IgD-negative memory B cell (primary cell): ENCODE measurements around the gene RNASEH2B. TPM values are rescaled to one million over a fixed set of nuclear protein-coding genes. Genes with fewer than 3 reads are reported as not detected.

Source experiments
- H3K27ac Mint-ChIP-seq, 3 donors: one replicate each; pipeline ENCODE4 v1.8.0; 2020 to 2022; ENCODE audit warnings: mild to moderate bottlenecking in 3 of 3, mixed read lengths in 3 of 3, moderate library complexity in 1 of 3
- H3K27me3 Mint-ChIP-seq: one replicate; pipeline ENCODE4 v1.8.0; 2021; ENCODE audit warnings: mixed read lengths
- H3K36me3 Mint-ChIP-seq: one replicate; pipeline ENCODE4 v1.8.0; 2020; ENCODE audit warnings: mild to moderate bottlenecking, mixed read lengths
- H3K4me1 Mint-ChIP-seq, 3 donors: one replicate each; pipeline ENCODE4 v1.8.0; 2020 to 2022; ENCODE audit warnings: mixed read lengths in 3 of 3, mild to moderate bottlenecking in 1 of 3
- H3K4me3 Mint-ChIP-seq, 4 donors: one replicate each; pipeline ENCODE4 v1.8.0; 2020 to 2022; ENCODE audit warnings: mild to moderate bottlenecking in 4 of 4, mixed read lengths in 4 of 4, moderate library complexity in 3 of 4
- H3K9me3 Mint-ChIP-seq, 3 donors: one replicate each; pipeline ENCODE4 v1.8.0; 2020 to 2021; ENCODE audit warnings: mixed read lengths in 3 of 3, mild to moderate bottlenecking in 1 of 3
- polyA plus RNA-seq: library from polyadenylated mRNA; unstranded; fragments of 300-500 nt; fragmentation: Illumina TruSeq; gene quantifications from one replicate; pipeline ENCODE4 v1.2.3, GENCODE V29; 2021

Gene RNASEH2B
- polyA plus RNA-seq, 1 donor from 2014 or later = 189 TPM

- Mint-ChIP-seq H3K9me3 (no peaks in the 10 kb centered on the region), H3K4me1 (peaks cover 57 to 66% (median 59%) of the 10 kb centered on the region in 3 donors), H3K4me3 (peak overlapping the region in 3 of 4 donors; percentile 24 to 80 (median 31)), H3K27ac (peak overlapping the region; percentile 58 to 93 (median 65)), H3K36me3 (peaks cover 9% of the 10 kb centered on the region), H3K27me3 (no peaks in the 10 kb centered on the region)
Measured at GRCh38 chr13:50914848-50915247, 5.3 kb downstream of the RNASEH2B start.

DNA sequence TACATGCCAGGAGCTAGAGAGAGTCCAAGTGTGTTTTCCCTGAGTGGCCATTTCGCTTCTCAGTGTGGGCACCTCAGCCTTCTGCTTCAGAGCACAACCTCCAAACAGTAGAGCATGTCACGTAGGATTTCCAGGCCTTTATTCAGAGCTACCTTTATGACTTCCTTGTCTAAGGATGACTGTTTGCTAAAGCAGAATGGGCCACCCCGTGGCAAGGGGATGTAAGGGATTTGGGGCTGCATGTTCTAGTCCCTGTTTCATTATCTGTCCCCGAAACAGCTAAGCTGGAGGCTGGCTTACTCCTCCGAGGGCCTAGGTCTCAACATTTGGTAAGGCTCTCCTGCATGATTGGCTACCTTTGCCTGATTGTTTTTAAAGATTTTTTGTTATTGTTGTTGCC, 6.0 kb downstream of the RNASEH2B start:
- H3K9me3 Mint-ChIP-seq = no peaks in the 10 kb centered on the region
- H3K36me3 Mint-ChIP-seq = peaks cover 11% of the 10 kb centered on the region
- peak overlapping the region in 2 of 4 donors; percentile 6 to 80 for H3K4me3 Mint-ChIP-seq
- H3K27ac Mint-ChIP-seq = peak overlapping the region; percentile 58 to 93 (median 65)
- peaks cover 57 to 69% (median 59%) of the 10 kb centered on the region in 3 donors for H3K4me1 Mint-ChIP-seq
- no peaks in the 10 kb centered on the region for H3K27me3 Mint-ChIP-seq

GRCh38 chr13:50916701-50917184, 7.2 kb downstream of the RNASEH2B start:
- H3K9me3 Mint-ChIP-seq = no peaks in the 10 kb centered on the region
- H3K4me1 Mint-ChIP-seq = peaks cover 50 to 67% (median 52%) of the 10 kb centered on the region in 3 donors
- H3K27ac Mint-ChIP-seq = peak overlapping the region; percentile 75 to 94 (median 89)
- H3K4me3 Mint-ChIP-seq = peak overlapping the region; percentile 60 to 93 (median 78)
- no peaks in the 10 kb centered on the region for H3K27me3 Mint-ChIP-seq
- peaks cover 17% of the 10 kb centered on the region for H3K36me3 Mint-ChIP-seq

DNA sequence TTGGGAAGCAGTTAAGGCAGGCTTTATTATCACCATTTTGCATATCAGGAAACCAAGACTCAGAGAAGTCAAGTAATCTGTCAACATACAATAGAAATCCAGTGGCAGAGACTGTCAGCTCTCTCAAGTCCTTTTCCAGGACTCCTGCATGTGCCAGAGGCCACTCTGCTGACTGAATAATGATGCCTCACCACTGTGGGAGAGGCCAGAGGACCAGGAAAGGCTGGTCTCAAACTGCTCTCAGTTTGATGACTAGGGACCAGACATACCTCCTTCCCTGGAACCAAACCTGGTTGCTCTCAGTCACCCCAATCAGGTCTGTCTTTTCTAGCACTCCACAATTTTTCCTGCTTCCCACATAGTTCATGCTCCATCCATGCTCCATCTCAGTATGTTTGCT, 8.0 kb downstream of the RNASEH2B start:
- H3K4me3 Mint-ChIP-seq = peak overlapping the region in 3 of 4 donors; percentile 60 to 93 (median 81)
- peaks cover 3 to 8% (median 5%) of the 10 kb centered on the region in 3 donors for H3K9me3 Mint-ChIP-seq
- peaks cover 44 to 60% (median 48%) of the 10 kb centered on the region in 3 donors for H3K4me1 Mint-ChIP-seq
- H3K27me3 Mint-ChIP-seq = no peaks in the 10 kb centered on the region
- peaks cover 21% of the 10 kb centered on the region for H3K36me3 Mint-ChIP-seq
- H3K27ac Mint-ChIP-seq = peak overlapping the region; percentile 75 to 94 (median 89)

GRCh38 chr13:50918567-50918966, 9.0 kb downstream of the RNASEH2B start:
- Mint-ChIP-seq H3K4me1 (peaks cover 44 to 57% (median 48%) of the 10 kb centered on the region in 3 donors), H3K36me3 (peaks cover 21% of the 10 kb centered on the region), H3K27me3 (no peaks in the 10 kb centered on the region), H3K27ac (peak overlapping the region in 1 of 3 donors; percentile 37), H3K9me3 (peaks cover 7 to 18% (median 13%) of the 10 kb centered on the region in 3 donors), H3K4me3 (peak overlapping the region in 1 of 4 donors; percentile 44)

DNA sequence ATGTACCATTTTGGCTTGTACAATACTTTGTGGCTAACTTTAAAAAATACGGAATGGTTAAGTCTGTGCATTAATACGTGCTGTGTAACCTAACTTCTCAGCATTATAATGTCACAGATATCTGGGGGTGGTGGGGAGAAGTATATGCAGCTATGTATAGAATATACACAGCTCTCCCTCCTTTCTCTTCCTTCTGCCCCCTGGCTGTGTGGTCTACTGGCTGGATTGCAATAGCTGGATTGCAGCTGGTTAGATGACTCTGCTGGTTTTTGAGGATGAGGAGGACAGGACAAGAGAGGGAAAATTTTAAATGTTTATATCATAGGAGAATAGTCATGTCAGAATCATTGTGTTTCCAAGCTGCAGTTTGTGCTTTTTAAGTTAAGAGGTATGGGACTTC, 9.7 kb downstream of the RNASEH2B start:
- H3K4me1 Mint-ChIP-seq = peaks cover 41 to 53% (median 47%) of the 10 kb centered on the region in 3 donors
- H3K27me3 Mint-ChIP-seq = no peaks in the 10 kb centered on the region
- H3K36me3 Mint-ChIP-seq = peaks cover 23% of the 10 kb centered on the region
- H3K9me3 Mint-ChIP-seq = peaks cover 7 to 22% (median 17%) of the 10 kb centered on the region in 3 donors
- peak overlapping the region in 1 of 4 donors; percentile 3 for H3K4me3 Mint-ChIP-seq
- peak overlapping the region in 1 of 3 donors; percentile 35 for H3K27ac Mint-ChIP-seq

GRCh38 chr13:50921706-50922105, 12.1 kb downstream of the RNASEH2B start:
- H3K27ac Mint-ChIP-seq = no peak overlapping the region
- peaks cover 7 to 23% (median 19%) of the 10 kb centered on the region in 3 donors for H3K9me3 Mint-ChIP-seq
- no peaks in the 10 kb centered on the region for H3K27me3 Mint-ChIP-seq
- H3K4me1 Mint-ChIP-seq = peaks cover 26 to 51% (median 40%) of the 10 kb centered on the region in 3 donors
- H3K36me3 Mint-ChIP-seq = peaks cover 21% of the 10 kb centered on the region
- H3K4me3 Mint-ChIP-seq = no peak overlapping the region

DNA sequence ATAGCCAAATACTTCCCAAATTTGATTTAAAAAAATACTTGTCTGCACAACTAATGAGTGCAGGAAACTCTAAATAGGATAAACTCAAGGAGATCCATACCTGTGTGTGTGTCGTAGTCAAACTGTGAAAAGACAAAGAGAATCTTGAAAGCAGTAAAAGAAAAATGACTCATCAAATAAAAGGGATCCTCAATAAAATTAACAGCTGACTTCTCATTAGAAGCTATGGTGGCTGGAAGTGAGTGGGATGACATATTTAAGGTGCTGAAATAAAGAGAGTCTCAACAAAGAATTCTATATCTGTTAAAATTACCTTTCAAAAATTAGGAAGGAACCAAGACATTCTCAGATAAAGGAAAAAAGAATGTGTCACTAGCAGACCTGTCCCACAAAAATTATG, 13.7 kb downstream of the RNASEH2B start:
- Mint-ChIP-seq H3K4me1 (peaks cover 20 to 47% (median 39%) of the 10 kb centered on the region in 3 donors), H3K27me3 (no peaks in the 10 kb centered on the region), H3K9me3 (peaks cover 7 to 23% (median 19%) of the 10 kb centered on the region in 3 donors), H3K36me3 (peaks cover 20% of the 10 kb centered on the region), H3K4me3 (no peak overlapping the region), H3K27ac (no peak overlapping the region)

- Mint-ChIP-seq H3K27ac (no peak overlapping the region), H3K4me1 (peaks cover 16 to 42% (median 37%) of the 10 kb centered on the region in 3 donors), H3K27me3 (no peaks in the 10 kb centered on the region), H3K4me3 (no peak overlapping the region), H3K36me3 (peaks cover 16% of the 10 kb centered on the region), H3K9me3 (peaks cover 7 to 23% (median 19%) of the 10 kb centered on the region in 3 donors)
Measured at GRCh38 chr13:50924025-50924424, 14.4 kb downstream of the RNASEH2B start.

- no peak overlapping the region for H3K4me3 Mint-ChIP-seq
- peaks cover under 1 to 14% (median 14%) of the 10 kb centered on the region in 3 donors for H3K9me3 Mint-ChIP-seq
- no peaks in the 10 kb centered on the region for H3K27me3 Mint-ChIP-seq
- H3K4me1 Mint-ChIP-seq = peaks cover 16 to 35% (median 26%) of the 10 kb centered on the region in 3 donors
- peaks cover 9% of the 10 kb centered on the region for H3K36me3 Mint-ChIP-seq
- H3K27ac Mint-ChIP-seq = no peak overlapping the region
Measured at GRCh38 chr13:50927701-50928100, 18.1 kb downstream of the RNASEH2B start.

GRCh38 chr13:50928102-50928501, 18.5 kb downstream of the RNASEH2B start:
- Mint-ChIP-seq H3K4me3 (no peak overlapping the region), H3K27ac (peak overlapping the region in 2 of 3 donors; percentile 53 to 64), H3K36me3 (peaks cover 9% of the 10 kb centered on the region), H3K4me1 (peaks cover 16 to 35% (median 26%) of the 10 kb centered on the region in 3 donors), H3K27me3 (no peaks in the 10 kb centered on the region), H3K9me3 (peaks cover 0 to 10% (median 10%) of the 10 kb centered on the region in 3 donors)

GRCh38 chr13:50928659-50929462, 19.3 kb downstream of the RNASEH2B start:
- H3K4me1 Mint-ChIP-seq = peaks cover 16 to 35% (median 26%) of the 10 kb centered on the region in 3 donors
- H3K27me3 Mint-ChIP-seq = no peaks in the 10 kb centered on the region
- H3K27ac Mint-ChIP-seq = peak overlapping the region in 1 of 3 donors; percentile 80
- H3K4me3 Mint-ChIP-seq = no peak overlapping the region
- H3K36me3 Mint-ChIP-seq = peaks cover 9% of the 10 kb centered on the region
- peaks cover 0 to 4% (median 3%) of the 10 kb centered on the region in 3 donors for H3K9me3 Mint-ChIP-seq

- Mint-ChIP-seq H3K27ac (no peak overlapping the region), H3K36me3 (peaks cover 17% of the 10 kb centered on the region), H3K9me3 (peaks cover 0 to 2% (median 0%) of the 10 kb centered on the region in 3 donors), H3K4me3 (no peak overlapping the region), H3K27me3 (no peaks in the 10 kb centered on the region), H3K4me1 (peaks cover 13 to 16% (median 14%) of the 10 kb centered on the region in 3 donors)
Measured at GRCh38 chr13:50932091-50932490, 22.5 kb downstream of the RNASEH2B start.

- Mint-ChIP-seq H3K27ac (peak overlapping the region in 1 of 3 donors; percentile 63), H3K9me3 (peaks cover 2 to 4% (median 2%) of the 10 kb centered on the region in 3 donors), H3K27me3 (no peaks in the 10 kb centered on the region), H3K4me3 (no peak overlapping the region), H3K36me3 (peaks cover 15% of the 10 kb centered on the region), H3K4me1 (peaks cover 0 to 4% (median 3%) of the 10 kb centered on the region in 3 donors)
Measured at GRCh38 chr13:50934735-50935435, 25.3 kb downstream of the RNASEH2B start.
